ENCODE measurements around the gene MBNL3.

DNA sequence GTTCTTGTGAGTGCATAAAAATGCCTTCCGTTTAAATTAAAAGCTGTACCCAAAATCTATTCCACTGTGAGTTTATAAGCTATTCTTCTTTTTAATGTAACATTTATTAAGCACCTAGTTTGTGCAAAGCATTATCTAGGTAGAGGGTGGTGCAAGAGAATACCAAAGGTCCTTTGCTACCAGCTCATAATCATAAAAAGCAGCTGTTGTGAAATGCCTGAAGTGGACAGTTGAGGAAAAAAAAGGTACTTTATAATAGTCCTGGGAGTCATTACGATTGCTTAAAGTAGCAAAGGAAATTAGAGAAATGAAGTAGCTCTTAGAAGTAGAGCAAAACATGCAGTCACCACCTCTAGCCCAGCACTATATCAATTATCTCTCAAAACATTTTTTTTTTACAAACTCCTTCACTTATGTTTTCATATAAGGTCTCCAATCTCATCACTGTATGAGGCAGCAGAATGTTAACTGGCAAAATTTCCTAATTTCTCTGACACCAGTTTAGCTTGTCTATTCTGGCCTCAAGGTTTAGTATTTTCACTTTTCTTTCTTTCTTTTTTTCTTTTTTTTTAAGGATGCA, 2.1 kb downstream of the MBNL3 start:
- TF ChIP-seq CTCF (IDR thresholded peaks at IDR 0.05) (no peak), POLR2A (IDR thresholded peaks at IDR 0.05) (no peak)
